ENCODE results near the gene VAPA.

The VAPA gene

DNA sequence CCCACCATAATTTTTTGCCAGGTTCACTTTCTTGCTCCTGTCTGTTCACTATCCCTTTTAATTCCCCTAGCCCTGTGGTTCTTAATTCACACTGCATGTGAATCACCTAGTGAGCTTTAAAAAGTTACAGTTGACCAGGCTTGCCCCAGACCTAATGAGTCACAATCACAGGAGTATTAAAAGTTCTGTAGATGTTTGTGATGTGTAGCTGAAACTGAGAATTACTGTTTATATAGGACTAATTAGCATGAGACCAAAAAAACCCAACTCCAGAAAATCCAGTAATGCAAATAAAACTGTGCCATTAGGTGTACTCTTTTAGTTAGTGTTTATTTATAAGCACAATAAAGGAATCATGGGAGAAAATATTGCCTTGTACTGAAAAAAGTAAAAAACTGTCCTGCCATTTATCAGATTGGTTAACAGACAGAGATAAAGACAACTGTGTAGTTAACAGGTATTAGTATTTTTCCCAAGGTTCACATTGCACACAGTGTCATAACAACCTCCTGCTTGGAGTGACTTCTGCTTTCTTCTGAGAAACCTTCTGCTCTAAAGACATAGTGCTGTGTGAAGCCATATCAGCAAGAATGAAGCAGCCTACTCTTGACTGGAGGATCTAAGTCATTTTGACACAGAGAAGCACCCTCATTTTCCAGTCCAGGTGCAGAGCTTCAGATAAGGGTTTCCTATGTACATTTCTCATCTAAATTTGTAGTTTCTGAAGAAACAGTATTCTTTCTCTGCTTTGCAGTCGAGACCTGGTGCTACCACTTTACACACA is 39.0 kb downstream of the VAPA start:
- no peak overlapping the region for H3K4me3 ChIP-seq (ENCODE audit: low read length)
- TF ChIP-seq, protein P1, sequence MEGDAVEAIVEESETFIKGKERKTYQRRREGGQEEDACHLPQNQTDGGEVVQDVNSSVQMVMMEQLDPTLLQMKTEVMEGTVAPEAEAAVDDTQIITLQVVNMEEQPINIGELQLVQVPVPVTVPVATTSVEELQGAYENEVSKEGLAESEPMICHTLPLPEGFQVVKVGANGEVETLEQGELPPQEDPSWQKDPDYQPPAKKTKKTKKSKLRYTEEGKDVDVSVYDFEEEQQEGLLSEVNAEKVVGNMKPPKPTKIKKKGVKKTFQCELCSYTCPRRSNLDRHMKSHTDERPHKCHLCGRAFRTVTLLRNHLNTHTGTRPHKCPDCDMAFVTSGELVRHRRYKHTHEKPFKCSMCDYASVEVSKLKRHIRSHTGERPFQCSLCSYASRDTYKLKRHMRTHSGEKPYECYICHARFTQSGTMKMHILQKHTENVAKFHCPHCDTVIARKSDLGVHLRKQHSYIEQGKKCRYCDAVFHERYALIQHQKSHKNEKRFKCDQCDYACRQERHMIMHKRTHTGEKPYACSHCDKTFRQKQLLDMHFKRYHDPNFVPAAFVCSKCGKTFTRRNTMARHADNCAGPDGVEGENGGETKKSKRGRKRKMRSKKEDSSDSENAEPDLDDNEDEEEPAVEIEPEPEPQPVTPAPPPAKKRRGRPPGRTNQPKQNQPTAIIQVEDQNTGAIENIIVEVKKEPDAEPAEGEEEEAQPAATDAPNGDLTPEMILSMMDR (IDR thresholded peaks at IDR 0.05; ENCODE audit: insufficient read depth, low read depth, low read length, missing control alignments) = no peak
- peak; percentile 85 for DNase-seq (ENCODE audit: low read depth)

DNA sequence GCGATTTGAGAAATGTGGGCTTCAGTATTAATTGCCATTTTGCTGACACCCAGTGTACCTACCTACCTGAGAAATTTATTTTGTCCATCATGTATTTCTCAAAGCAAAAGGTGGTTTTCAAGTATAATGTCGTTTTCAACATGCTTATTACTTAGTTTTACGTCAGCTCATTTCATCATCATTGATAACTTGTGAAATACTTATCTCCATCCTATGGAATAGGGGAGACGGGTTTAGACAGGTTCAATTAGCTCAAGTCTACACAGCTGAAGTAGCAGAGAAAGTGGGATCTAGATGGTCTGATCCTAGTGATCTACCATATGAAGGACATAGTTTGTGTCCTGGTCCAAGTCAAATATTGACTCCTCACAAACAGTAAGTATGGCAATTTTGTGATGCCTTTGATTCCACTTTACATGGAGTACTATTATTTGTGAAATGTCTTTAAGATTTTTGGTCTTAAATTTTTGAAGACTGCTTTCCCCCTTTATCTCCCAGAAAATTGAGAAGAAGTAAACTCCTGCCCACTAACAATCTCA is 45.1 kb downstream of the VAPA start:
- no peak for DNase-seq (ENCODE audit: low read depth)
- TF ChIP-seq, protein P1 (IDR thresholded peaks at IDR 0.05; ENCODE audit: insufficient read depth, low read depth, low read length, missing control alignments) = no peak
- H3K4me3 ChIP-seq (ENCODE audit: low read length) = no peak overlapping the region

DNA sequence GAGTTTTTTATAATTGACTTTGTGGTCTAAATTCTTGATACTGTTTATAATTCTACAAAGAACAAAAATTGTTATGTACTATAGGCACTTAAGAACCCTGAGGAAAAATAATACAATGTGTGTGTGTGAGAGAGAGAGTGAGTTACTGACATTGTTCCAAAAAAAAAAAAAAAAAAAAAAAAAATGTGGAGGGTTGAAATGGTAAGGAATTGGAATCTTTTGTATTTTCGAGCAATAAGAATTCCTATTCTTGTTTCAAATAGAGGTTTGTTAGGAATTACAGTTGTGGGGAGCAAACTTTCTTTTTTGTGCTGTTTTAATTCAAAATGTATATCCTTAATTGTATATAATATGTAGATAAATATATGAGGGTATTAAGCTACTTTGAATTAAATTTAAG is 45.7 kb downstream of the VAPA start:
- TF ChIP-seq, protein P1 (IDR thresholded peaks at IDR 0.05; ENCODE audit: insufficient read depth, low read depth, low read length, missing control alignments) = no peak

DNA sequence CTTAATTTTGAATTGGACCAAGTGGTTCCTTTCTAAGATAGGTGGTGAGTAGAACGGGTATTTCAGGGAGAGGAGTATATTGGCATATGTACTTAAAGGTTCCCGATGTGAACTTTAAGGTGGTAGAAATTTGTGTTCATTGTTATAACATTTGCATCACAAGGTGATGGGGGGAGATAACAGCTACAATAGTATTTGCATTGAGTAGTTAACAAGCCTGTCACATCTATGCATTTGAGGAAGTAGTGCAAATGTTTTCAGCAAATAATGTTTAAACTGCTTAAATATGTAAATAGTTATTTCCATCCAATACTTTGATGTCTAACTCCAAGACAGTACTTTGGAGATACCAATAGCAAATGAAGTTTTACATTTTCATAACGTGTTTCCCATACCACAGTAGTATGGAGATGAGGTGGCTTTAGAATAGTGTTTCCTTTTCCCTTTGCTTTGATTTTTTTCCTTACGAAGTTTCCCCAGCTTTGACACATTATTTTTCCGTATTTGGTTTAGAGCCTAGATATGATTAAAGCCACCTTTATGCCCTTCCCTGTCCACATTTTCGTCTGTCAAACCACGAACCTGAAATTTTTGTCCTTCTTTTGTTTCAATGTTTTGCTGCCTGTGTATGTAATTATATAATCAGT is 46.6 kb downstream of the VAPA start:
- TF ChIP-seq, protein P1 (IDR thresholded peaks at IDR 0.05; ENCODE audit: insufficient read depth, low read depth, low read length, missing control alignments) = no peak
- DNase-seq (ENCODE audit: low read depth) = no peak
- no peak overlapping the region for H3K4me3 ChIP-seq (ENCODE audit: low read length)

More for the DNA sequence above, 45.7 kb downstream of the VAPA start:
- DNase-seq (ENCODE audit: low read depth) = no peak
- no peak overlapping the region for H3K4me3 ChIP-seq (ENCODE audit: low read length)

DNA sequence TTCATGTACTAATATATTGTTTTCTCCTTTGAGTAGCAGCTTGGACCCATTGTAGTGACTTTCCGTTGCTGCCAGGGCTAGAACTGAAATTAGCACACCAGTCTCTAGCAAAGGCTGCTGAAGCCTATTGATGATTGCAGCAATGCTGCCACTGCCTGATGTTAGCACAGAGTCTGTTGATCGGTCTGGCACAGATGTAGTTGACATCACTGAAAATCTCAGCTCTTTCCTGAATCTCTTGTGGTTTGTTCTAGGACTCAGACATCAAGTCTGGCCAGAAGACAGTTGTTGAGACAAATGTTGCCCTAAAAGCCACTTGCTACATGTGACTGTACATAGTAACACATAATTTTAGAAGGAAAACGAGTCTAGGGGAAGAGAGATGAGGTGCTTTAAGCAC is 47.2 kb downstream of the VAPA start:
- H3K4me3 ChIP-seq (ENCODE audit: low read length) = no peak overlapping the region
- TF ChIP-seq, protein P1 (IDR thresholded peaks at IDR 0.05; ENCODE audit: insufficient read depth, low read depth, low read length, missing control alignments) = no peak
- DNase-seq (ENCODE audit: low read depth) = no peak

DNA sequence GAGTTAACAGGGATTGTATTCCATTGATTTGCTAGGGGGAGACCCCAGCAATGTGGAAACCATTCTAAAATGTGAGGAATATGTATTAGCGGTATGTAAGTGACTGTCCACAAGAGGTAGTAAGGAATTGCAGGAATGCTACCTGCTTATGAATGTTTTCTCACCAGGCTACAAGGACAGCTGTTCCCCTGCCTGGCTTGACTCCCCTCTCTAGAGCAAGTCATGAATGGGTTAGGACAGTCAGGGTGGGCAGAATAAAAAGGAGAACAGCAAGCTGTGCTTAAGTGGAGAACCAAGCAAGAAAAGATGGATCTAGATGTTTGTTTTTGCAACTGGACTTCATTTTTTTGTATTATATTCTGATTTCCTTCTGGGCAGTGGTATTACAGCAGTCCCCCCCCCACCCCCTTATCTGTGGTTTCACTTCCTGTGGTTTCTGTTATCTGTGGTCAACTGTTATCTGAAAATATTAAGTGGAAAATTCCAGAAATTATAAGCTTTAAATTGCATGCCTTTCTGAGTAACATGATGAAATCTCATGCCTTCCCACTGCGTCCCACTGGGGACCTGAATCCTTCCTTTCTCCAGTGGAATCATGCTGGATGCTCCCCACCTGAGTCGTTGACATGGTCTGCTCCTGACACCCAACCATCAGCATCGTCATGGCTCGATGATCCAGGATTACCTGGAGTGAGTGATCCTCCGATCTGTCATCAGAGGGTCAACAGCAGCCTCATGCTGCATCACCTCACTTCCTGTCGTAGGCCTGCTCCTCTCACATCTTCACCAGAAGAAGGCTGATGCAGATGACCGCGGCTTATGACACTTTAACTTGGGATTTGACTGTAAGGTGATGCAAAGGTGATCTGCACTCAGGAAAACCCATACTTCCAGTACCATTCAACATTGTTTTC is 52.2 kb downstream of the VAPA start:
- TF ChIP-seq, protein P1 (IDR thresholded peaks at IDR 0.05; ENCODE audit: insufficient read depth, low read depth, low read length, missing control alignments) = no peak
- H3K4me3 ChIP-seq (ENCODE audit: low read length) = no peak overlapping the region
- peak; percentile 18 for DNase-seq (ENCODE audit: low read depth)
